Upper lobe of left lung (tissue), 4 donors: ENCODE data around the gene RMDN2.

Source experiments
- CTCF ChIP-seq, 6 experiments: fragments of 450-650 bp in 4 of 6; fragments of 200-600 bp in 2 of 6; sonication (generic) in 2 of 6; IDR thresholded peaks; one replicate each; pipeline ENCODE4 v1.5.1; 2016 to 2019; ENCODE audit warnings: antibody characterized with exemption in 6 of 6
- POLR2A ChIP-seq, 4 donors: fragments of 450-650 bp; IDR thresholded peaks; one replicate each; pipeline ENCODE4 v1.5.1; 2016 to 2017; ENCODE audit warnings: antibody characterized with exemption in 4 of 4, mild to moderate bottlenecking in 2 of 4
- POLR2AphosphoS5 ChIP-seq, 2 donors: sonication (generic); formaldehyde crosslinking; IDR thresholded peaks; one replicate each; pipeline ENCODE4 v1.5.1; 2017; ENCODE audit warnings: antibody characterized with exemption in 2 of 2

DNA sequence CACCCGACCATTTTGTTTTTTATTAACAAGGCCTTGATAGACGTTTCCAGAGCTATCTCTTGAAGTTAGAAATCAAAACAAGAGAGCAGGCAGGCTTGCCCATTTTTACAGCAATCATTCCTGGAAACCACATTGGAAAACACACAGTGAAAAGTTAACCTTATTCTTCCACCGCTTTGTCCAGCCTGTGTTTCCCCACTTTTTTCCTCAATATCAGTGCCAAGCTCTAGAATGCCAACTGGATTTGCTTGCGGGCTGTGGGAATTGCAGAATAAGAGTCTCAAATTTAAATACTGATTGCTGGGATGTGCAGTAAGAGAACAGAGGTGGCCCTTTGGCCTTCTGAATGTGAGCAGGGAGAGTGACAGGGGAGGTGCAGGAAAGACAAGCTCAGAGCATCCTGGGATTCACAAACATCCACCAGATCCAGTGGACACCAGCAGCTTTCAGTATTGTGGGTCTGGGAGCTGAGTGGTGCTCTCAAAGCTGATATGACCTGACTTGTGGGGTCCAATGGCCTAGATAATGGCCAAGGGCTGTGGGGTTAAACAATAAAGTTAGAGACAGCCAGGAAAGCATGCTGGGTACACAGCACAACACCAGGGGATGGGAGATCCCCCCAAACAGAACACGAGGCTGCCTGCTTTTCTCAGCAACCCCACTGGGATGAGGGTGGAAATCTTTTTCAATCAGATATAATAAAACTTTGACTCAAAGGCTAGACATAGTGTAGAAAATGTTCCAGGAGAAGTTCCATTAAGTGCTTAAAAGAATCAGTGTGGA is 135.3 kb downstream of the RMDN2 start:
- no peak for TF ChIP-seq CTCF (IDR thresholded peaks at IDR 0.05)
- no peak for TF ChIP-seq POLR2AphosphoS5 (IDR thresholded peaks at IDR 0.05)
- no peak for TF ChIP-seq POLR2A (IDR thresholded peaks at IDR 0.05)
